GM12878 (cell line): Measurements from ENCODE around the gene NOL8. TPM values are rescaled to one million over a fixed set of nuclear protein-coding genes. Genes with fewer than 3 reads are reported as not detected.

Experiments
- ATAC-seq: fragments of 200-7000 bp; cut with Tn5 transposase; 3 replicates; pipeline ENCODE4 v1.9.1; 2020; ENCODE audit warnings: mild to moderate bottlenecking, moderate library complexity
- BruUV-seq: library from RNA; stranded (reverse); fragments of 400-500 nt; replicated peaks from 2 replicates; lab custom pipeline; 2021; lab: Mats Ljungman, UMichigan
- CTCF ChIA-PET: fragments of 300-600 bp; sonication (Branson Sonifier 250); formaldehyde crosslinking; extraction: SDS; loops from one replicate; lab custom pipeline; 2021; ENCODE audit warnings: inconsistent platforms; lab: Yijun Ruan, JAX
- POLR2A ChIA-PET: fragments of 350-600 bp; formaldehyde crosslinking; extraction: SDS; loops from one replicate; lab custom pipeline; 2021; ENCODE audit warnings: inconsistent platforms; lab: Charles Lee
- RAD21 ChIA-PET: fragments of 300-600 bp; sonication (Branson Sonifier 250); formaldehyde crosslinking; loops from one replicate; lab custom pipeline; 2023; ENCODE audit warnings: antibody characterized with exemption; ENCODE audit not compliant: unreplicated experiment; lab: Charles Lee
- SMC1A ChIA-PET: fragments of 300-600 bp; sonication (Branson Sonifier 250); formaldehyde crosslinking; loops from one replicate; lab custom pipeline; 2023; ENCODE audit not compliant: unreplicated experiment, uncharacterized antibody; lab: Charles Lee
- DNase-seq: peaks from one replicate; pipeline ENCODE4 v3.0.0-alpha.2; 2011; ENCODE audit warnings: low read depth, low spot score
- FAIRE-seq: peaks from 3 replicates; lab custom pipeline; 2011; peaks lifted over from hg19 to GRCh38; lab: Jason Lieb, UNC
- H2AFZ ChIP-seq: 2 replicates; pipeline ENCODE4 v1.6.0; 2011; ENCODE audit warnings: low read depth, low read length, control low read depth; ENCODE audit not compliant: control insufficient read depth
- H3K27ac ChIP-seq: 2 replicates; pipeline ENCODE4 v1.5.1; 2011; ENCODE audit warnings: control low read depth; ENCODE audit not compliant: control insufficient read depth, insufficient read depth
- H3K27me3 ChIP-seq, 2 experiments: replicated peaks in 1 of 2; 2 replicates each; pipeline versions ENCODE4 v1.6.0 to v1.6.1; 2011; ENCODE audit warnings: low read length in 1 of 2; ENCODE audit not compliant: control insufficient read depth in 2 of 2, insufficient read depth in 2 of 2
- H3K36me3 ChIP-seq, 2 experiments: 2 replicates each; pipeline ENCODE4 v1.5.1; 2011; ENCODE audit warnings: low read length in 1 of 2; ENCODE audit not compliant: control insufficient read depth in 2 of 2, insufficient read depth in 2 of 2
- H3K4me1 ChIP-seq: 2 replicates; pipeline ENCODE4 v1.6.1; 2011; ENCODE audit warnings: mild to moderate bottlenecking, low read length, moderate library complexity, mixed read lengths; ENCODE audit not compliant: control insufficient read depth, insufficient read depth
- H3K4me2 ChIP-seq: 2 replicates; pipeline ENCODE4 v1.6.0; 2011; ENCODE audit warnings: control low read depth; ENCODE audit not compliant: control insufficient read depth, insufficient read depth
- H3K4me3 ChIP-seq: fragments of 200-600 bp; sonication (generic); 2 replicates; pipeline ENCODE4 v1.5.1; 2016
- H3K79me2 ChIP-seq: 2 replicates; pipeline ENCODE4 v1.6.0; 2011; ENCODE audit warnings: low read length; ENCODE audit not compliant: control insufficient read depth, insufficient read depth
- H3K9ac ChIP-seq: 2 replicates; pipeline ENCODE4 v1.8.0; 2011; ENCODE audit warnings: low read length, control low read depth, mixed read lengths; ENCODE audit not compliant: control insufficient read depth, insufficient read depth
- H3K9me3 ChIP-seq: replicated peaks from 3 replicates; pipeline ENCODE4 v1.5.1; 2011; ENCODE audit warnings: mild to moderate bottlenecking, low read length; ENCODE audit not compliant: control insufficient read depth, insufficient read depth
- H4K20me1 ChIP-seq: 2 replicates; pipeline ENCODE4 v1.6.0; 2011; ENCODE audit not compliant: control insufficient read depth, insufficient read depth
- ATF3 ChIP-seq: IDR thresholded peaks from 2 replicates; pipeline ENCODE4 v1.6.1; 2011; ENCODE audit warnings: low read depth, mild to moderate bottlenecking, low read length, moderate library complexity, borderline replicate concordance; ENCODE audit errors: extremely low read depth
- CHD1 ChIP-seq: IDR thresholded peaks from 2 replicates; pipeline ENCODE4 v1.6.1; 2012; ENCODE audit warnings: low read depth, low read length, improper control_type of control experiment
- GATAD2B ChIP-seq: fragments of 450-650 bp; conservative IDR thresholded peaks from 2 replicates; pipeline ENCODE4 v1.6.1; 2017; ENCODE audit warnings: low read depth, mild to moderate bottlenecking, moderate library complexity
- HSF1 ChIP-seq: fragments of 150-350 bp; IDR thresholded peaks from 2 replicates; pipeline ENCODE4 v1.6.1; 2014; ENCODE audit warnings: mild to moderate bottlenecking, low read depth, low read length
- KDM1A ChIP-seq: fragments of 200-600 bp; sonication (generic); IDR thresholded peaks from 2 replicates; pipeline ENCODE4 v1.6.1; 2016; ENCODE audit warnings: borderline replicate concordance
- MYC ChIP-seq: IDR thresholded peaks from 2 replicates; pipeline ENCODE4 v1.6.1; 2011; ENCODE audit warnings: mild to moderate bottlenecking, low read length, moderate library complexity, inconsistent platforms; ENCODE audit not compliant: insufficient read depth, insufficient replicate concordance, insufficient read length, severe bottlenecking
- RELB ChIP-seq: fragments of 450-650 bp; IDR thresholded peaks from 2 replicates; pipeline ENCODE4 v1.6.1; 2017; ENCODE audit warnings: low read depth, mild to moderate bottlenecking, moderate library complexity
- WGBS: methylation state at CpG from one replicate; pipeline ENCODE4 v1.1.6; 2016; ENCODE audit warnings: low lambda C conversion rate; ENCODE audit not compliant: insufficient replicate concordance, insufficient coverage; ENCODE audit errors: missing lambda C conversion rate; 5-methylcytosine and 5-hydroxymethylcytosine counted together
- in situ Hi-C: fragments of 300-500 bp; cut with MboI; formaldehyde crosslinking; loops from 9 replicates; pipeline ENCODE4 v1.14.3; 2018; ENCODE audit warnings: mixed read lengths
- intact Hi-C: fragments of 100-400 bp; cut with micrococcal nuclease; formaldehyde crosslinking; loops from one replicate; pipeline ENCODE4 v1.14.2; 2022; ENCODE audit not compliant: unreplicated experiment
- polyA plus RNA-seq, 11 experiments: library from polyadenylated mRNA; depleted of rRNA in 4 of 11; unstranded in 6 of 11; stranded (reverse) in 5 of 11; fragments of >200 nt; fragmentation: Nextera tagmentation in 4 of 11; fragmentation: Illumina TruSeq in 1 of 11; extraction: Ambion mirVana in 4 of 11; extraction: Trizol in 1 of 11; gene quantifications; 1 replicate in 1 of 11; 2 replicates in 10 of 11; pipeline versions ENCODE4 v1.2.1 to v1.2.3, GENCODE V29; 2011 to 2016; ENCODE audit warnings: inconsistent platforms in 2 of 11, missing spikeins in 2 of 11, low read depth in 1 of 11
- total RNA-seq, 4 experiments: library from RNA; depleted of rRNA in 3 of 4; stranded (reverse); fragments of >200 nt in 3 of 4; fragmentation: Illumina TruSeq in 1 of 4; extraction: Trizol in 1 of 4; gene quantifications; 2 replicates each; pipeline versions ENCODE4 v1.2.1 to v1.2.3, GENCODE V29; 2013 to 2021

The NOL8 gene
- total and polyA plus RNA-seq, 10 of the 15 experiments (the other 5 are each of a cell fraction or from before 2014, with no cell fraction given): 33.6 to 58.6 (median 49.2) TPM

- no peak for TF ChIP-seq ATF3
These were observed 54.6 kb downstream of the NOL8 start (continued) for GRCh38 chr9:92270511-92270910.

GRCh38 chr9:92266486-92266885, 58.7 kb downstream of the NOL8 start:
- H3K4me2 ChIP-seq: no peak overlapping the region
- intact Hi-C loops (no loop called here), in situ Hi-C loops (no loop called here)
- no peak overlapping the region for H3K27ac ChIP-seq
- BruUV-seq: no TSS peak
- ChIA-PET SMC1A (interaction anchor here (1.1 to 1.5 kb wide), 3 partner anchors 15 to 41 kb away, joined by 3 read pairs; no protein-coding TSS in a partner anchor), CTCF (interaction anchor here (1.0 to 1.4 kb wide), 2 partner anchors 11 to 20 kb away, joined by 3 to 5 read pairs; no protein-coding TSS in a partner anchor), RAD21 (interaction anchor here (2.2 kb wide), 1 partner anchor 126 kb away, joined by 8 read pairs; no protein-coding TSS in a partner anchor), POLR2A (no interaction called here)
- H3K4me3 ChIP-seq: no peak overlapping the region
- no peaks in the 10 kb centered on the region for H3K4me1 ChIP-seq
- H3K27me3 ChIP-seq: no peaks in the 10 kb centered on the region
- DNase-seq: no peak
- FAIRE-seq: no peak
- no peak overlapping the region for H2AFZ ChIP-seq
- ATAC-seq: no peak
- 98% methylated on average over 4 of the region's 4 CpGs for WGBS
- H4K20me1 ChIP-seq: no peaks in the 10 kb centered on the region
- no peaks in the 10 kb centered on the region for H3K9me3 ChIP-seq
- H3K79me2 ChIP-seq: no peaks in the 10 kb centered on the region
- peaks cover 30 to 42% of the 10 kb centered on the region in 2 experiments for H3K36me3 ChIP-seq
- H3K9ac ChIP-seq: no peak overlapping the region
- no peak for TF ChIP-seq MYC
- TF ChIP-seq RELB: no peak
- TF ChIP-seq GATAD2B: no peak
- TF ChIP-seq CHD1: no peak
- no peak for TF ChIP-seq KDM1A
- TF ChIP-seq HSF1: no peak
